Measurements from ENCODE around the gene MEIOB. TPM values are rescaled to one million over a fixed set of nuclear protein-coding genes. Genes with fewer than 3 reads are reported as not detected.
A peak's percentile ranks its signal among the peaks of the same experiment; 100 is the strongest.
"Not testable (repeated sequence)": the region's sequence is repeated elsewhere in the genome, so short reads cannot be mapped to it uniquely, and the experiment has no call there.

MEIOB gene
- total RNA-seq (ENCODE audit: low replicate concordance): 0.09 TPM in 1 of 2 replicates, not detected in the other

GRCh38 chr16:1871974-1872635, at the start of gene MEIOB:
Gene MEIOB (minus strand): TSS chr16:1872164. CDS start chr16:1868175, 3,989 bp downstream.
- TF ChIP-seq CTCF (IDR thresholded peaks at IDR 0.05; ENCODE audit: insufficient read depth, low read length): no peak
- peak within 1 kb of the TSS; percentile 37 for H3K4me3 ChIP-seq (ENCODE audit: low read depth, low read length)

GRCh38 chr16:1920727-1921171, 48.8 kb upstream of the MEIOB start:
- no peak for TF ChIP-seq CTCF (IDR thresholded peaks at IDR 0.05; ENCODE audit: insufficient read depth, low read length)
- DNase-seq (ENCODE audit: low read depth): no peak
- no peak overlapping the region for H3K4me3 ChIP-seq (ENCODE audit: low read depth, low read length)

More at GRCh38 chr16:1871974-1872635, at the start of gene MEIOB:
- no peak for DNase-seq (ENCODE audit: low read depth)

GRCh38 chr16:1920122-1920521, 48.2 kb upstream of the MEIOB start:
- DNase-seq (ENCODE audit: low read depth); H3K4me3 ChIP-seq (ENCODE audit: low read depth, low read length): not testable (repeated sequence)

- no peak for DNase-seq (ENCODE audit: low read depth)
- no peak for TF ChIP-seq CTCF (IDR thresholded peaks at IDR 0.05; ENCODE audit: insufficient read depth, low read length)
These were observed 47.5 kb upstream of the MEIOB start for GRCh38 chr16:1919327-1919998.

GRCh38 chr16:1918351-1919326, 46.7 kb upstream of the MEIOB start, which contains the start of gene HS3ST6:
Gene HS3ST6 (minus strand): TSS chr16:1918415. CDS start chr16:1918323, 92 bp downstream.
- DNase-seq (ENCODE audit: low read depth): no peak
- no peak for TF ChIP-seq CTCF (IDR thresholded peaks at IDR 0.05; ENCODE audit: insufficient read depth, low read length)
- no peak within 1 kb of the TSS for H3K4me3 ChIP-seq (ENCODE audit: low read depth, low read length)

More at GRCh38 chr16:1919327-1919998, 47.5 kb upstream of the MEIOB start:
- no peak overlapping the region for H3K4me3 ChIP-seq (ENCODE audit: low read depth, low read length)

- no peak overlapping the region for H3K4me3 ChIP-seq (ENCODE audit: low read depth, low read length)
- DNase-seq (ENCODE audit: low read depth): no peak
- TF ChIP-seq CTCF (IDR thresholded peaks at IDR 0.05; ENCODE audit: insufficient read depth, low read length): no peak
These were observed 45.8 kb upstream of the MEIOB start for GRCh38 chr16:1917665-1918350.

Measured in fibroblast of the aortic adventitia (primary cell).